HG02610 (cell line): ENCODE results near the gene GCNA.

Experiments
- ATAC-seq: cut with Tn5 transposase; IDR thresholded peaks from one replicate; pipeline ENCODE4 v1.9.1; 2021; ENCODE audit warnings: mild to moderate bottlenecking, moderate library complexity; ENCODE audit not compliant: unreplicated experiment

GCNA gene, protein sequence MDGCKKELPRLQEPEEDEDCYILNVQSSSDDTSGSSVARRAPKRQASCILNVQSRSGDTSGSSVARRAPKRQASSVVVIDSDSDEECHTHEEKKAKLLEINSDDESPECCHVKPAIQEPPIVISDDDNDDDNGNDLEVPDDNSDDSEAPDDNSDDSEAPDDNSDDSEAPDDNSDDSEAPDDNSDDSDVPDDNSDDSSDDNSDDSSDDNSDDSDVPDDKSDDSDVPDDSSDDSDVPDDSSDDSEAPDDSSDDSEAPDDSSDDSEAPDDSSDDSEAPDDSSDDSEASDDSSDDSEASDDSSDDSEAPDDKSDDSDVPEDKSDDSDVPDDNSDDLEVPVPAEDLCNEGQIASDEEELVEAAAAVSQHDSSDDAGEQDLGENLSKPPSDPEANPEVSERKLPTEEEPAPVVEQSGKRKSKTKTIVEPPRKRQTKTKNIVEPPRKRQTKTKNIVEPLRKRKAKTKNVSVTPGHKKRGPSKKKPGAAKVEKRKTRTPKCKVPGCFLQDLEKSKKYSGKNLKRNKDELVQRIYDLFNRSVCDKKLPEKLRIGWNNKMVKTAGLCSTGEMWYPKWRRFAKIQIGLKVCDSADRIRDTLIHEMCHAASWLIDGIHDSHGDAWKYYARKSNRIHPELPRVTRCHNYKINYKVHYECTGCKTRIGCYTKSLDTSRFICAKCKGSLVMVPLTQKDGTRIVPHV

GRCh38 chrX:71578253-71579135 lies at the start of gene GCNA:
Gene GCNA (plus strand): TSS chrX:71578437. CDS start chrX:71580822, 2,385 bp downstream.
- no peak for ATAC-seq

DNA sequence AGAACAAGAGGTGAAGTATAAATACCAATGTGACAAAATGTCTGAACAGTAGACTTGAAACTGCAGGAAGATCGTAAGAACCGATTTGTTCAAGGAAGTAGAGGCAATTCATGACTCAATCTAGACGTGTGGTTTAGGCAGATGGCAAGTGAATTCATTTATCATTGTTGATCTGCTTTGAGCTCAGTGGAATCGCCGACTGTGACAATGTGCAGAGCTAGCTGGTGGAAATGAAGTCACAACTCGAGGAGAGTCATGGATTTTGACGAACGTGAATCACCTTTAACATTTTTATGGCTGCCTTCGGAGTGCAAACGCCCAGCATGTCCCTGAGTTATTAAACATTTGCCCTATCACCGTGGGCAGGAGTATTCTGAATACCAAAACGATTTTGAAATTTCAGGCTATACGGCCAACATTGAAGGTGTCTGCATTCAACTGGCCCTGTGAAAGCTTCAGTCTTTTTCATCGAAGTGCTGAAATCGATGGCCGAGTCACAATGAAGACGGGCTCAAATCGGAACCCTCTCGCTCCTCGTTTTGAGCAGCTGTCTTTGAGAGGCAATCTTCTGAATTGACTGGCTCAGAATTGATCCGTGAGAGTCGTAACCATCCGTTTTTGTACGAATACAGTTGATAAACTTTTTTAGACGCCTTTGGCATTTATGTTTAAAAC lies 46.0 kb upstream of the GCNA start:
- ATAC-seq, result peak; percentile 32

- ATAC-seq, result peak; percentile 77
These were observed 45.3 kb upstream of the GCNA start, which contains the start of gene OGT for GRCh38 chrX:71532753-71533425. Gene OGT (plus strand): TSS chrX:71533104. CDS start chrX:71533300, 196 bp downstream.

- ATAC-seq, result no peak
These were observed 44.8 kb upstream of the GCNA start for GRCh38 chrX:71533516-71533850.

GRCh38 chrX:71533851-71534561 lies 44.2 kb upstream of the GCNA start:
- ATAC-seq, result peak; percentile 25

- no peak for ATAC-seq
These were observed 43.3 kb upstream of the GCNA start for GRCh38 chrX:71534773-71535544.

- ATAC-seq, result no peak
These were observed 42.0 kb upstream of the GCNA start for GRCh38 chrX:71536285-71536684.

DNA sequence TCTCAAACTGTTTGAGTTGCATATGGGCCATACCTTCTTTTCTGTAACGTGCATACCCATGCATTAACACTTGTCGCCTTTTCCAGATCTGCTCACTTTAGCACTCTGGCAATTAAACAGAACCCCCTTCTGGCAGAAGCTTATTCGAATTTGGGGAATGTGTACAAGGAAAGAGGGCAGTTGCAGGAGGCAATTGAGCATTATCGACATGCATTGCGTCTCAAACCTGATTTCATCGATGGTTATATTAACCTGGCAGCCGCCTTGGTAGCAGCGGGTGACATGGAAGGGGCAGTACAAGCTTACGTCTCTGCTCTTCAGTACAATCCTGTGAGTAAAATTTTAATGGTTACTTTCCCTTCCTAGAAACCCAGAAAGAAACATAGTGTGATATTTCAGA lies 40.5 kb upstream of the GCNA start:
- no peak for ATAC-seq

- ATAC-seq, result peak; percentile 9
These were observed 37.4 kb upstream of the GCNA start for GRCh38 chrX:71540801-71541200.

DNA sequence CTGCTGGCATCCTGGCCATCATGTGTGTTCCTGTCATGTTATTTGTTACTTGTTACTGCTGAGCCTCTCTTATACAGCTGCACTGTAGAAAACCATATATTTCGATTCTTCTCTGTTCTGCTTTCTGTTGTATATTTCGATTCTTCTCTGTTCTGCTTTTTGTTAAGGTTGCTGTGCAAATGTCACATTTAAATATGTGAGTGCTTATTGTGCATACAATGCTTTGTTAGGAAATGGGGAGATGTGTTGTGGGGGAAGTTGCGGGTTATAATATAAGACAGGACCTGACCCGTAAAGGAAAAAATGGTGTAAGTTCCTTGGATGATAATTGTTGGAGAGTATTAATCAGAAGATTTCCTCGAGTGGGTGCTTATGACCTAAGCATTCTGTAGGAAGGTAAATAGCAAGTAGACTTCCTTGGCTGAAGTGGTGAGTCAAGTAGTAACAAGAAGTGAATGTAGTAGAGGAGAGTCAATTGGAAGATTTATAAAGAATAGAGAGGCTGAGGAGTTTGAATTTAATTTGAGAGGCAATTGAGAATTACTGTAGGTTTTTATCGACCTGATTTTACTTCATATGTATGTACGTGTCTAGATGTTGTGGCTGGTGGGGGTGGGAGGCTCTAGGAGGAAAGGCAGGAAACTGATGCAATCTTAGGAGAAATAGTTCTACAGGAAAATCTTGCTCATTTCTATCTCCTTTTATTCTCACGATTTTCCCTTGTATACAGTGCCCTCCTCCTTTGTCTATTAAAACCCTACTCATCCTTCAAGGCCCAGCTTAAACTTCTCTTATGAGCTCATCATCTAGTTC lies 36.8 kb upstream of the GCNA start:
- ATAC-seq, result peak; percentile 84

- no peak for ATAC-seq
These were observed 35.8 kb upstream of the GCNA start for GRCh38 chrX:71542411-71542810.

- ATAC-seq, result no peak
These were observed 35.4 kb upstream of the GCNA start for GRCh38 chrX:71542825-71543224.

DNA sequence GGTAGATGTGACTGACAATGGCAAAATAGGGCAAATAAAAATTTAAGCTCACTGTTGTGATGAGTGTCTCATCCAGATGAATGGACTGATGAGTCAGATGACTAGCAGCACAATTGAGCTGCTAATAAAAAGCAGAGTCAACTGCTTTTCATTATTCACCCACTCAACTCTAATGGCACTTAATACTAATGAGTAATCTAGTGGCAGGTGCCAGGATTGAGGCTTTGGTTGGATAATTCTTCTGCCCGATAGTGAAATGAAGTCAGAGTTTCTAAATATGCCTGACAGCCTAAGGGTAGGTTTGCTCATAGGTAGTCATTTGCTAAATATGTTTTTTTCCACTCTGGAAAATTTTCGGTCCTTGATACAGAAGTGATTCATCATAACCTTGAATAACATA lies 34.9 kb upstream of the GCNA start:
- ATAC-seq, result no peak

DNA sequence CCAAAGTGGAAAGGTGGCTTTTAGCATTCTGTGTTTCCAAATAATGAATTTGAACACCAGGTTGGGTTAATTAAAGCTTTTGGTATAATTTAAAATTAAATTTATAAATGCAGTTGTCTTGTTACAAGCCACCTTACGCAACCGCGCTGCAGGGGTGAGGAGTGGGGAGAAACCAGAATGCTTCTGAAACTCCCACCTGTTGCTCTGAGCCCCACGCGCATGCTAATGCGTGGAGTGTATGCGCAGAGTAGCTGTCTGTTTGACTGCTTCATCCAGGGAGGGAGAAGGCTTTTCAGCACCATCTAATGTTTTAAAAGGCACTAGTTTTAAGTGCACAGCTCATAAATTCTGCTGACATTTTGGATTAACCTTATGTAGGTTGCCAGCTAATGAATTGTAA lies 32.9 kb upstream of the GCNA start:
- no peak for ATAC-seq

DNA sequence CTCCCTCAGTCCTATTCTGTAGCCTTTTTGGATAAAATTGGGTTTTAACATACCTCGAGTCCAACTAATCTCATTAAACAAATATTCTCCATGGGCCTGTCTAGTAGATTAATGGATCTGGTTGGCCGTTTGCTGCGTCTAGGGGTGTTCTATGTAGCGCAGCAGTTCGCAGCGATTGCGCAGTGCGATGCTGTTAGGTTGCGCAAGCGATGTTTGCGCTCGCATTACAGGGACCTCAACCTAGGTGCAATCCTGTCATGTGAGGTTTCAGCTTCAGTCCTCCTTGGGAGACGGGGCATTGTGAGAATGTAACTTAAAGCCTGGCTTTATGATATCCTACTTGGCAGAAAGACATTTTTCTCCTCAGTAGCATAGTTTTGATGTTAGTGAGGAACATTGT lies 31.4 kb upstream of the GCNA start:
- ATAC-seq, result no peak

DNA sequence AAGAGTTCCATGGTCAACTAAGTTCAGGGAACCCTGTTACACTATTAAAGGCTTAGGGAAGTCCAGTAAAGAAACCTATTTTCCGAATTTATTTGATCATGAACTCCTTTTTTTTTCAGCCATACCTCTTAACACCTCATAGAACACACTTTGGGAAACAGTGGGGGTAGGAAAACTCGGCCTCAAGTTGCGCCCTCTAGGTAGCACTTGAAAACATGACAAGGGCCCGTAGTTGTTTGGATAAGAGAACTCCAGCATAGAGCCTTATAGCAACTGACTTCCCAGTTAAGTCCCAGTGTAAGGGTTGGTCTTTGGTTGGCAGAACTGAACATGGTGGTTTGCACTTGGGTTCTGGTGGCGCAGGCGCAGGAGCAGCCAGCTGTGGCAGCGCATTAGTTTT lies 30.9 kb upstream of the GCNA start:
- no peak for ATAC-seq

- ATAC-seq, result no peak
These were observed 28.3 kb upstream of the GCNA start for GRCh38 chrX:71549986-71550385.

DNA sequence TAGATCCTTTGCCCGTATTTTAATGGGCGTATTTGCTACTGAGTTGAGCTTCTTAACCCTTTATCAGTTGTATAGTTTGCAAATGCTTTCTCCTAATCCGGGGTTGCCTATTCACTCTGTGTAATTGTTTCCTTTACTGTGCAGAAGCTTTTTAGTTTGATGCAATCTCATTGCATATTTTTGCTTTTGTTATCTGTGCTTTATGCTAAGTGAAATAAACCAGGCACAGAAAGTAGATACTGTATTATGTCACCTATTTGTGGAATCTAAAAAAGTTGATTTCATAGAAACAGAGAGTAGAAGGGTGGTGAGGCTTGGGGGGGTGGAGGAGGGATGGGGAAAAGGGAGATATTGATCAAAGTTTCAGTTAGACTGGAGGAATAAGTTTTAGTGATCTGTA lies 27.7 kb upstream of the GCNA start:
- no peak for ATAC-seq
